Ishikawa (cell line): ENCODE data around the gene ZSWIM4.

Experiments
- EP300 ChIP-seq: IDR thresholded peaks from 2 replicates; pipeline ENCODE4 v1.6.1; 2012; ENCODE audit warnings: borderline replicate concordance
- TEAD4 ChIP-seq: IDR thresholded peaks from 2 replicates; pipeline ENCODE4 v1.6.1; 2012
- YY1 ChIP-seq: IDR thresholded peaks from 2 replicates; pipeline ENCODE4 v1.6.1; 2012; ENCODE audit warnings: low read depth
- TF ChIP-seq, protein P1 (sequence below): IDR thresholded peaks from 2 replicates; pipeline ENCODE4 v1.6.1; 2012; ENCODE audit warnings: low read depth, mild to moderate bottlenecking

GRCh38 chr19:13876834-13877233 is 81.6 kb downstream of the ZSWIM4 start, which contains the start of gene NANOS3:
- TF ChIP-seq, protein P1, sequence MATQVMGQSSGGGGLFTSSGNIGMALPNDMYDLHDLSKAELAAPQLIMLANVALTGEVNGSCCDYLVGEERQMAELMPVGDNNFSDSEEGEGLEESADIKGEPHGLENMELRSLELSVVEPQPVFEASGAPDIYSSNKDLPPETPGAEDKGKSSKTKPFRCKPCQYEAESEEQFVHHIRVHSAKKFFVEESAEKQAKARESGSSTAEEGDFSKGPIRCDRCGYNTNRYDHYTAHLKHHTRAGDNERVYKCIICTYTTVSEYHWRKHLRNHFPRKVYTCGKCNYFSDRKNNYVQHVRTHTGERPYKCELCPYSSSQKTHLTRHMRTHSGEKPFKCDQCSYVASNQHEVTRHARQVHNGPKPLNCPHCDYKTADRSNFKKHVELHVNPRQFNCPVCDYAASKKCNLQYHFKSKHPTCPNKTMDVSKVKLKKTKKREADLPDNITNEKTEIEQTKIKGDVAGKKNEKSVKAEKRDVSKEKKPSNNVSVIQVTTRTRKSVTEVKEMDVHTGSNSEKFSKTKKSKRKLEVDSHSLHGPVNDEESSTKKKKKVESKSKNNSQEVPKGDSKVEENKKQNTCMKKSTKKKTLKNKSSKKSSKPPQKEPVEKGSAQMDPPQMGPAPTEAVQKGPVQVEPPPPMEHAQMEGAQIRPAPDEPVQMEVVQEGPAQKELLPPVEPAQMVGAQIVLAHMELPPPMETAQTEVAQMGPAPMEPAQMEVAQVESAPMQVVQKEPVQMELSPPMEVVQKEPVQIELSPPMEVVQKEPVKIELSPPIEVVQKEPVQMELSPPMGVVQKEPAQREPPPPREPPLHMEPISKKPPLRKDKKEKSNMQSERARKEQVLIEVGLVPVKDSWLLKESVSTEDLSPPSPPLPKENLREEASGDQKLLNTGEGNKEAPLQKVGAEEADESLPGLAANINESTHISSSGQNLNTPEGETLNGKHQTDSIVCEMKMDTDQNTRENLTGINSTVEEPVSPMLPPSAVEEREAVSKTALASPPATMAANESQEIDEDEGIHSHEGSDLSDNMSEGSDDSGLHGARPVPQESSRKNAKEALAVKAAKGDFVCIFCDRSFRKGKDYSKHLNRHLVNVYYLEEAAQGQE, result no peak
- no peak for TF ChIP-seq EP300
- TF ChIP-seq YY1, result no peak
- no peak for TF ChIP-seq TEAD4
